Fibroblast of villous mesenchyme (primary cell): Measurements from ENCODE around the gene CAST. TPM values are rescaled to one million over a fixed set of nuclear protein-coding genes. Genes with fewer than 3 reads are reported as not detected.

ENCODE experiments used
- DNase-seq: peaks from one replicate; pipeline ENCODE4 v3.0.0-alpha.2; 2010; ENCODE audit warnings: low read depth
- H3K4me3 ChIP-seq: 2 replicates; pipeline ENCODE4 v1.5.1; 2011; ENCODE audit warnings: low read depth, mild to moderate bottlenecking, low read length
- CTCF ChIP-seq: IDR thresholded peaks from 2 replicates; pipeline ENCODE4 v1.5.1; 2012; ENCODE audit warnings: low read depth, mild to moderate bottlenecking, low read length; ENCODE audit not compliant: insufficient read depth
- total RNA-seq: library from RNA; depleted of rRNA; stranded (reverse); fragments of >200 nt; gene quantifications from 2 replicates; pipeline ENCODE4 v1.2.3, GENCODE V29; 2012

Gene CAST
- total RNA-seq, 1 donor = 200 TPM

GRCh38 chr5:96780626-96781025 is 118.5 kb downstream of the CAST start:
- TF ChIP-seq CTCF = no peak
- peak; percentile 65 for DNase-seq
- H3K4me3 ChIP-seq = no peak overlapping the region

- no peak overlapping the region for H3K4me3 ChIP-seq
- no peak for TF ChIP-seq CTCF
- peak; percentile 83 for DNase-seq
Observed at GRCh38 chr5:96781031-96781971, 119.1 kb downstream of the CAST start.

GRCh38 chr5:96783326-96783725 is 121.2 kb downstream of the CAST start:
- TF ChIP-seq CTCF = no peak
- no peak overlapping the region for H3K4me3 ChIP-seq
- peak; percentile 29 for DNase-seq

- no peak for DNase-seq
- no peak for TF ChIP-seq CTCF
- no peak overlapping the region for H3K4me3 ChIP-seq
Observed at GRCh38 chr5:96785326-96786109, 123.3 kb downstream of the CAST start.

- peak; percentile 49 for DNase-seq
- no peak overlapping the region for H3K4me3 ChIP-seq
- no peak for TF ChIP-seq CTCF
Observed at GRCh38 chr5:96788112-96788749, 126.1 kb downstream of the CAST start.

GRCh38 chr5:96789794-96790330 is 127.7 kb downstream of the CAST start:
- TF ChIP-seq CTCF = no peak
- no peak overlapping the region for H3K4me3 ChIP-seq
- DNase-seq = no peak
